ENCODE measurements around the gene SETD7.
"Not testable (repeated sequence)": the region's sequence is repeated elsewhere in the genome, so short reads cannot be mapped to it uniquely, and the experiment has no call there.

The SETD7 gene

GRCh38 chr4:139468756-139469155 is 87.3 kb downstream of the SETD7 start:
- not testable (repeated sequence) for DNase-seq (ENCODE audit: low read depth in 2 of 2)

- DNase-seq (ENCODE audit: low read depth in 2 of 2), result no peak
These were observed 90.1 kb downstream of the SETD7 start for GRCh38 chr4:139465922-139466321.

- DNase-seq (ENCODE audit: low read depth in 2 of 2), result not testable (repeated sequence)
These were observed 91.5 kb downstream of the SETD7 start for GRCh38 chr4:139464512-139464911.

GRCh38 chr4:139461022-139461628 is 94.9 kb downstream of the SETD7 start:
- no peak for DNase-seq (ENCODE audit: low read depth in 2 of 2)

GRCh38 chr4:139460565-139460964 is 95.5 kb downstream of the SETD7 start:
- no peak for DNase-seq (ENCODE audit: low read depth in 2 of 2)

- no peak for DNase-seq (ENCODE audit: low read depth in 2 of 2)
These were observed 97.0 kb downstream of the SETD7 start for GRCh38 chr4:139458999-139459398.

GRCh38 chr4:139458543-139458942 is 97.5 kb downstream of the SETD7 start:
- no peak for DNase-seq (ENCODE audit: low read depth in 2 of 2)

- no peak for DNase-seq (ENCODE audit: low read depth in 2 of 2)
These were observed 98.7 kb downstream of the SETD7 start for GRCh38 chr4:139457318-139457717.

GRCh38 chr4:139455126-139455538 is 100.9 kb downstream of the SETD7 start:
- DNase-seq (ENCODE audit: low read depth in 2 of 2), result no peak

- DNase-seq (ENCODE audit: low read depth in 2 of 2), result no peak
These were observed 101.6 kb downstream of the SETD7 start, which contains the start of gene RAB33B for GRCh38 chr4:139454111-139455045. Gene RAB33B (plus strand): TSS chr4:139454121. CDS start chr4:139454196, 75 bp downstream.

GRCh38 chr4:139453371-139454110 is 102.5 kb downstream of the SETD7 start:
- peak; percentile 94 to 95 for DNase-seq (ENCODE audit: low read depth in 2 of 2)

GRCh38 chr4:139453041-139453370 is 103.0 kb downstream of the SETD7 start:
- peak; percentile 45 to 49 for DNase-seq (ENCODE audit: low read depth in 2 of 2)

GRCh38 chr4:139451997-139452396 is 104.0 kb downstream of the SETD7 start:
- DNase-seq (ENCODE audit: low read depth in 2 of 2), result no peak

- no peak for DNase-seq (ENCODE audit: low read depth in 2 of 2)
These were observed 105.4 kb downstream of the SETD7 start for GRCh38 chr4:139450586-139450985.

GRCh38 chr4:139447078-139447477 is 108.9 kb downstream of the SETD7 start:
- not testable (repeated sequence) for DNase-seq (ENCODE audit: low read depth in 2 of 2)
